Stimulated activated naive CD8-positive, alpha-beta T cell treated with anti-CD3 and anti-CD28 coated beads, Interleukin-15, amount 100 ng/mL, for 72 hours (primary cell): ENCODE results near the gene KLHL28.

Experiments used
- ATAC-seq: fragments of 150-1000 bp; cut with Tn5 transposase; 2 replicates; pipeline ENCODE4 v1.10.0; 2021; ENCODE audit warnings: mild to moderate bottlenecking, moderate library complexity
- DNase-seq, 2 donors: peaks; one replicate each; pipeline ENCODE4 v3.0.0; 2021 to 2022
- H3K27ac Mint-ChIP-seq, 2 donors: one replicate each; pipeline ENCODE4 v1.8.0; 2022; ENCODE audit warnings: mild to moderate bottlenecking in 2 of 2, mixed read lengths in 2 of 2, moderate library complexity in 2 of 2
- H3K27me3 Mint-ChIP-seq: one replicate; pipeline ENCODE4 v1.8.0; 2022; ENCODE audit warnings: mixed read lengths
- H3K4me1 Mint-ChIP-seq: one replicate; pipeline ENCODE4 v1.8.0; 2022; ENCODE audit warnings: mild to moderate bottlenecking, mixed read lengths
- H3K4me3 Mint-ChIP-seq, 2 donors: one replicate each; pipeline ENCODE4 v1.8.0; 2022; ENCODE audit warnings: mild to moderate bottlenecking in 2 of 2, mixed read lengths in 2 of 2, moderate library complexity in 1 of 2
- H3K9me3 Mint-ChIP-seq, 2 donors: one replicate each; pipeline ENCODE4 v1.8.0; 2022; ENCODE audit warnings: mixed read lengths in 2 of 2

The KLHL28 gene, protein sequence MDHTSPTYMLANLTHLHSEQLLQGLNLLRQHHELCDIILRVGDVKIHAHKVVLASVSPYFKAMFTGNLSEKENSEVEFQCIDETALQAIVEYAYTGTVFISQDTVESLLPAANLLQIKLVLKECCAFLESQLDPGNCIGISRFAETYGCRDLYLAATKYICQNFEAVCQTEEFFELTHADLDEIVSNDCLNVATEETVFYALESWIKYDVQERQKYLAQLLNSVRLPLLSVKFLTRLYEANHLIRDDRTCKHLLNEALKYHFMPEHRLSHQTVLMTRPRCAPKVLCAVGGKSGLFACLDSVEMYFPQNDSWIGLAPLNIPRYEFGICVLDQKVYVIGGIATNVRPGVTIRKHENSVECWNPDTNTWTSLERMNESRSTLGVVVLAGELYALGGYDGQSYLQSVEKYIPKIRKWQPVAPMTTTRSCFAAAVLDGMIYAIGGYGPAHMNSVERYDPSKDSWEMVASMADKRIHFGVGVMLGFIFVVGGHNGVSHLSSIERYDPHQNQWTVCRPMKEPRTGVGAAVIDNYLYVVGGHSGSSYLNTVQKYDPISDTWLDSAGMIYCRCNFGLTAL

DNA sequence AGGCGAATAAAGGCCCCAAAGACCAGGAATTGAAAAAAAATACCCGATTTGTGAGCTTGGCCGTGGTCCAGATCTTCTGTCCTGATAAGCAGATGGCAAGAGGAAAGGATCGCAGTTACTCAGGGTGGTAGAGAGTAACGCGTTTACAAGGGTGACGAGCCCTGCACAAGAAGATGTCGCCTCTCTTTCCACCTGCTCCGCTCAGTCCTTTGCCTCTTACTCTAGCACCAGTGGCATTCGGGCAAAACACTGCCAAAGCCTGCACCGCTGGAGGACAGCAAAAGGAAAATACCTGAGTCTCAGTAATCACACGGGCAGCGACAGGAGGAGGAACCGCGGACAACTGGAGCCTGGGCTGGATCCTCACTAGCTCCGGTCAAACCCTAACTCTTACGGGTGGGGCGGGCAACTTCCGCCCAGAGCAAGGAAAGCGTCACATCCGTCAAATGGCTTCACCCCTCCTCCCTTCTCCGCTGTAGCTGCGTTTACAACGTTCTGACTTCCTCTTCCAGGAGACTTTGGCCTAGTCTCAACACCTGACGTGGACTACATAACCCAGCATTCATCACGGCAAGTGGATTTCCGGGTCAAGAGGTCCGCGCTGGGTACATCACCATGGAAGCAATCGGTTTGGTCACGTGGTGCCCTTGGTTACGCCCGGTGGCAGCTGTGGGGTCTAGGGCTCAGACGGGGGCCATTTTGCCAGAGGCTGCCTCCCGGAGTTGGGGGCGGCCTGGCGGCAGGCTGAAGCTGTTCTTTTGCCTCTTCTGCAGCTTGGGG lies at the start of gene KLHL28, which contains the start of gene TOGARAM1:
KLHL28 (minus strand) TSS at position 394 of the 780 bp plus-strand sequence. CDS start 16,019 bp downstream, outside the sequence.
TOGARAM1 (plus strand) TSS at position 637 of the 780 bp plus-strand sequence. CDS start 232 bp downstream, outside the sequence.
- no peaks in the 10 kb centered on the region for H3K27me3 Mint-ChIP-seq
- ATAC-seq, result peak; percentile 95
- peaks cover 45% of the 10 kb centered on the region for H3K4me1 Mint-ChIP-seq

DNA sequence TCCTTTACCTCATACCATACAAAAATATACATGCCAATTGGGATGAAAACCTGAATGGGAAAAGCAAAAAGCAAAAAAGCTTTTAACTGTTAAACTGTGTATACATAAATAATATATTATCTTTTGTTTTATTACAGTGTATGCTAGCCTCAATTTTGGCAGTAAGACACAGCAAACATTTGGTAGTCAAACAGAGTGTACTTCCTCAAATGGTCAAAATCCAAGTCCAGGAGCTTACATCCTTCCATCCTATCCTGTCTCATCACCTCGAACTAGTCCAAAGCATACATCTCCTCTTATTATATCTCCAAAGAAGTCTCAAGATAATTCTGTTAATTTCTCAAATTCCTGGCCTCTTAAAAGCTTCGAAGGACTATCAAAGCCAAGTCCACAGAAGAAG lies 42.2 kb upstream of the KLHL28 start:
- Mint-ChIP-seq H3K27ac (no peak overlapping the region), H3K4me3 (no peak overlapping the region), H3K9me3 (no peaks in the 10 kb centered on the region), H3K27me3 (no peaks in the 10 kb centered on the region), H3K4me1 (no peaks in the 10 kb centered on the region)
- DNase-seq (no peak), ATAC-seq (no peak)

More for the DNA sequence above, at the start of gene KLHL28, which contains the start of gene TOGARAM1:
- peak; percentile 91 to 97 for DNase-seq
- Mint-ChIP-seq H3K27ac (peak within 1 kb of the TSS in 1 of 2 donors; percentile 41), H3K9me3 (no peaks in the 10 kb centered on the region), H3K4me3 (no peak within 1 kb of the TSS)

DNA sequence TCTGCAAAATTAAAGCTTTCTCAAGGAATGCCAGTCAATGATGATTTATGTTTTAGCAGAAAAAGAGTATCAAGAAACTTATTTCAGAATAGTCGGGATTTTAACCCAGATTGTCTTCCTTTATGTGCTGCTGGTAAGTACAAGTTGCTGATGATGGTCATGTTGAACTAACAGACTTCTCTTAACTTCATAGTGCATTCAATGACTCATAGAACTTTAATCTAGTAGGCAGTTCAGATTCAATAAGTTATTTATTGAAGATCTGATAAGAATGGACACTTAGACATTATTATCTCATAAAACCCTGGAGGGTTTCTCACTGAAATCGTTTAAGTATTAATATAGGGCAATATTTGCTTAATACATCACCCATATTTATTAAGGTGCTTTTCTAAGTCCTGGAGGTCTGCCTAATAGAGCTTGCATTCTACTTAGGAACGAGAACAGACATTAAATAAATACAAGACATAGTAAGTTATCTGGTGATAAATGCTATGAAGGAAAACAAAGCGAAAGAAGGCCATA lies 34.1 kb upstream of the KLHL28 start:
- H3K9me3 Mint-ChIP-seq, result no peaks in the 10 kb centered on the region
- ATAC-seq, result no peak
- no peak overlapping the region for H3K27ac Mint-ChIP-seq
- H3K27me3 Mint-ChIP-seq, result no peaks in the 10 kb centered on the region
- DNase-seq, result no peak
- no peak overlapping the region for H3K4me3 Mint-ChIP-seq
- H3K4me1 Mint-ChIP-seq, result no peaks in the 10 kb centered on the region

DNA sequence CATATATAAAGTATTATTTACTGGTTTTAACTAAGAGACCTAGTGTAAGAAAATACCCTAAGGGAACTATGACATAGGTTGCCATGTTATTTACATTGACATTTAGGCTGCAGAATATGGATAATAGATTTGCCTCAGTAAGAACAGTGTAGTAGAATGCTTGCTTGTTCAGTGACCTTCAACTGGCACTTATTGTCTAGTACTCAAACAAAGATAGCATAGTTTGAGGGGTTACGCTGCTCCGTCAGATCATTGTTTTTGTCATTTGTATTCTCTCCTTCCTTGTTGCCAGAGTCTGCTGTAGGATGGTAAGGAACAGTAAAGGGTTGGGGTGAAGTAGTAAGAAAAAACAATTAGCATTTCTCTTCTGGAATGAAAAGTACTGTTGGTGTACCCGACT lies 33.4 kb upstream of the KLHL28 start:
- H3K4me1 Mint-ChIP-seq, result no peaks in the 10 kb centered on the region
- H3K27me3 Mint-ChIP-seq, result no peaks in the 10 kb centered on the region
- ATAC-seq (no peak), DNase-seq (no peak)
- H3K27ac Mint-ChIP-seq, result peak overlapping the region in 1 of 2 donors; percentile 38
- H3K4me3 Mint-ChIP-seq, result no peak overlapping the region
- H3K9me3 Mint-ChIP-seq, result no peaks in the 10 kb centered on the region

DNA sequence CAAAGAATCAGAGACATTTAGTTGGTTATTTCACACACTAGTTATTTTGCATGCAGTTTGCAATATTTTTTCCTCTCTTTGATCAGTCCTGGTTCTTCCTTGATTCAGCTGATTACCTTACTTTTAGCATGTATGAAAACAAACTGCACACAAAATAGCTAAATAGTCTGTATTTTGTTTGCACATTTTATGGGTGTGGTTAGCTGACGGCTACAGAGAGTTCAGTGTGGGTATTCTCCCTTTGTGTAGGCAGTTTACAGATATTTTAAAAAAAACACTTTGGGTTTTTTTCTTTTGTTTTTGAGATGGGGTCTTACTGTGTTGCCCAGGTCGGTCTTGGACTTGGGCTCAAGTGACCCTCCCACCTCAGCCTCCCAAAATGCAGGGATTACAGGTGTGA lies 28.8 kb upstream of the KLHL28 start:
- Mint-ChIP-seq H3K27ac (no peak overlapping the region), H3K4me3 (no peak overlapping the region), H3K4me1 (no peaks in the 10 kb centered on the region), H3K9me3 (no peaks in the 10 kb centered on the region), H3K27me3 (no peaks in the 10 kb centered on the region)
- DNase-seq (no peak), ATAC-seq (no peak)

DNA sequence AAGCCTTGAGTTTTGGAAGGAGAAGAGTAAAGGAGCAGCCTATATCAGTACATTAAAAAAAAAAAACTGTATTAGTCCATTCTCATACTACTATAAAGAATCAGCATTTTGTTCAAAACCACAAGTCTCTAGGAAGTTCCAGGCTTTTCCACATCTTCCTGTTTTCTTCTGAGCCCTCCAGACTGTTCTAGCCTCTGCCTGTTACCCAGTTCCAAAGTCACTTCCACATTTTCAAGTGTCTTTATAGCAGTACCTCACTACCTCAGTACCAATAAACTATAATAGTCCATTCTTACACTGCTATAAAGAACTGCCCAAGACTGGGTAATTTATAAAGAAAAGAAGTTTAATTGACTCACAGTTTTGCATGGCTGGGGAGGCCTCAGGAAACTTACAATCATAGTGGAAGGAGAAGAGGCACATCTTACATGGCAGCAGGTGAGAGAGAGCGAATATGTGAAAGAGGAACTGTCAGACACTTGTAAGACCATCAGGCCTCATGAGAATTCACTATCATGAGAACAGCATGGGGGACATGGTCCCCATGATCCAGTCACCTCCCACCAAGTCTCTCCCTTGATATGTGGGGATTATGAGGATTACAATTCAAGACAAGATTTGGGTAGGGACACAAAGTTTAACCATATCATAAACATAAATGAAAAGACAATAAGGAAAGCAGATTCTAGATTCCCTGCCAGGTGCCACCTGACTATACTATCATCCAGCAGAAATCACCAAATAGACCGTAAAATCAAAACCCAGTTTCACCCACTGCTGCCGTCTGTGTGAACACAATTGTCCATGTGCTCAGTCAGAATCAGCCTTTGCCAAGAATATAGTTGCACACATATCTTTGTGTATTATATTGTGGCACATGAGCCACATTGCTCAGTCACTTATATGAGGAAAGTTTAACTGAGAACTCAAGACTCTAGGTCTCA lies 28.0 kb upstream of the KLHL28 start:
- H3K27me3 Mint-ChIP-seq, result no peaks in the 10 kb centered on the region
- ATAC-seq (no peak), DNase-seq (no peak)
- no peaks in the 10 kb centered on the region for H3K9me3 Mint-ChIP-seq
- H3K4me1 Mint-ChIP-seq, result no peaks in the 10 kb centered on the region
- H3K27ac Mint-ChIP-seq, result no peak overlapping the region
- no peak overlapping the region for H3K4me3 Mint-ChIP-seq

DNA sequence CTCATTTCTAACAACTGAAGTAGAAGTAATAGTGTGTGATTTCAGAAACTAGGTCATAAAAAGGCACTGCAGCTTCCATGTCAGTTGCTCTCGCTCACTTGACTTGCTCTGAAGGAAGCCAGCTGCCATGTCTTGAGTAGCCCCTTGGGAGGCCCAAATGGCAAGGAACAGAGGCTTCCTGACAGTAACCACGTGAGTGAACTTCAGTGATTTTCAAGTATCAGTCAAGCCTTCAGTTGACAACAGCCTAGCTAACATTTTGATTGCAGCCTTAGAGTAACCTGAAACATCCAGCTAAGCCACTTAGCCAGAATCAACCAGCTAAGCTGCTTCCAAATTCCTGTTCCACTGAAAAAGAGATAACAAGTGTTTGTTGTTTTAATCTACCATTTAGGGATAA lies 26.9 kb upstream of the KLHL28 start:
- H3K27ac Mint-ChIP-seq, result no peak overlapping the region
- H3K9me3 Mint-ChIP-seq, result no peaks in the 10 kb centered on the region
- H3K27me3 Mint-ChIP-seq, result no peaks in the 10 kb centered on the region
- no peak overlapping the region for H3K4me3 Mint-ChIP-seq
- DNase-seq, result no peak
- no peaks in the 10 kb centered on the region for H3K4me1 Mint-ChIP-seq
- ATAC-seq, result no peak

DNA sequence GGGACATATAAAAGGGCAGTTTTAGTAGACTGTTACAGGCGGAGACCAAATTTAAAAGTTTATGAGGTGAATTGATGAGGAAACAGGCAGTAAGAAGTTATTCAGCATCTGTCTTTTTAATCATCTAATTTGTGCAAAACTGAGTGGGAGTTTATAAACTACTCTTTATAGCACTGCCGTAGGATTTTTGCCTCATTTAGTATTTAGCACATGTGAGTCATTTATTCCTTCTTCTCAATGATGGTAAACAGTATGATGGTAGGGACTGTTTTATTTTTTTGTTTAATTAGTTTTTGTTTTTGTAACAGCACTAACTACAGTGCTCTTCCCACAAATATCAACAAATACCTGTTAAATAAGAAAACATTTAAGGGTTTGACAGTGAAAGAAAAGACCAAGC lies 20.8 kb upstream of the KLHL28 start:
- no peak for DNase-seq
- H3K9me3 Mint-ChIP-seq, result no peaks in the 10 kb centered on the region
- H3K4me3 Mint-ChIP-seq, result no peak overlapping the region
- ATAC-seq, result peak; percentile 50
- no peak overlapping the region for H3K27ac Mint-ChIP-seq
- H3K4me1 Mint-ChIP-seq, result peaks cover 31% of the 10 kb centered on the region
- H3K27me3 Mint-ChIP-seq, result no peaks in the 10 kb centered on the region

DNA sequence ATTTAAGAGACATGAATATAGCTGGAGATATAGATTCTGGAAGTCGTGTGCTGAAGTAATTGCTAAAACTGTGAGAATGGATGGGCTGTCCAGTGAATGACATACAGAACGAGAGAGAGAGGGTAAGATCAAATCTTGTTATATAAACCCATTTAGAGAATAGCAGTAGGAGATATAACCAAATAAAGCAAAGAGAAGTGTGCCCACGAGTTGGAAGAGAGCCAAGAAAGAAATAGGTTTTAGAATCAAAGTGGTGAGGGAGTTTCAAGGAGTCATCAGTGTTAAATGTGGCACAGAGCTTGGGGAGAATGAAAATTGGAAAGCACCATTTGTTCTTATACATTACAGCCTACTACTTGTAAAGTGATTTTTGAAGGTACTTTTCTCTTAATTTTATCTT lies 19.5 kb upstream of the KLHL28 start:
- peak overlapping the region in 1 of 2 donors; percentile 1 for H3K27ac Mint-ChIP-seq
- peaks cover 31% of the 10 kb centered on the region for H3K4me1 Mint-ChIP-seq
- no peak overlapping the region for H3K4me3 Mint-ChIP-seq
- DNase-seq (no peak), ATAC-seq (peak; percentile 48)
- H3K27me3 Mint-ChIP-seq, result no peaks in the 10 kb centered on the region
- no peaks in the 10 kb centered on the region for H3K9me3 Mint-ChIP-seq

DNA sequence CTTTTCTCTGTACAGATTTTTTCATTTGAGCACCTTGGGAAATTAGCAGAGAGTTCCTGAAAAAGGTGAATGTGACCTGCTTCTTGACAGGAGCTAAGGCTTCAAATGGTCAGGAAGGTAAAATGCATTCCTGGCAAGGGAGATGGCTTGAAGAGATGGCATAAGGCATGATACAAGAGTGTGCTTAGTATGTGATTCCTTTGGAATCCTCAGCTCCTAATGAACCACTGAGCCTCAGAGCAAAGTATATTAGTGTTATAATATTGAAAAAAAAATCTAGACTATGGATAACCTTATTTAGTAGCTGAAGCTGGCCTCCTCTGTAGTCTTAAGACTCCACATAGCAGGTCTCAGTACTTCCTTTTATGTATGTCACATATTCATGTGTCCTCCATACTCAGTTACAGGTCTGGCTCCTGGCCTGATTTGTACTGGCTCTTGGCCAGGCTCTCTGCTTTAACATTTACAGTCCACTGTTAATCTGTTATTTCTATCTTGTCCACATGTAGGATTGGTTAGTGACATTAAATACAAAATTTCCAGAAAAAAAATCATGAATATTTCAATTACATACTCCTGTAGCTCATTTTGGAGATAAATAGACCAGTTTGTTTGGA lies 18.1 kb upstream of the KLHL28 start:
- Mint-ChIP-seq H3K27ac (no peak overlapping the region), H3K4me1 (peaks cover 31% of the 10 kb centered on the region), H3K9me3 (no peaks in the 10 kb centered on the region), H3K27me3 (no peaks in the 10 kb centered on the region), H3K4me3 (no peak overlapping the region)
- no peak for ATAC-seq
- DNase-seq, result no peak

DNA sequence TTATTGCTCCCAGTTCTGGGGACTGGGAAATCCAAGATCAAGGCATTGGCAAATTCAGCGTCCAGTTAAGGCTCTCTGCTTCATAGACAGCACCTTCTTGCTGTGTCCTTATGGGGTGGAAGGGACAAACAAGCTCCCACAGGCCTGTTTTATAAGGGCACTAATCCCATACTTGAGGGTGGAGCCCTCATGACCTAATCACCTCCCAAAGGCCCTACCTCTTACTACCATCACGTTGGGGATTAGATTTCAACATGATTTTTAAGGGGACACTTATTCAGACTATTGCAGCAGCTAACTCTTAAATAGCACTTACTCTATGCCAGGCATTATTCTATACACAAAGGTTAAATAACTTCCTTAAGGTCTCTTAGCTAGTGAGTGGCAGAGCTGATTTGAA lies 17.5 kb upstream of the KLHL28 start:
- Mint-ChIP-seq H3K27me3 (no peaks in the 10 kb centered on the region), H3K9me3 (no peaks in the 10 kb centered on the region)

DNA sequence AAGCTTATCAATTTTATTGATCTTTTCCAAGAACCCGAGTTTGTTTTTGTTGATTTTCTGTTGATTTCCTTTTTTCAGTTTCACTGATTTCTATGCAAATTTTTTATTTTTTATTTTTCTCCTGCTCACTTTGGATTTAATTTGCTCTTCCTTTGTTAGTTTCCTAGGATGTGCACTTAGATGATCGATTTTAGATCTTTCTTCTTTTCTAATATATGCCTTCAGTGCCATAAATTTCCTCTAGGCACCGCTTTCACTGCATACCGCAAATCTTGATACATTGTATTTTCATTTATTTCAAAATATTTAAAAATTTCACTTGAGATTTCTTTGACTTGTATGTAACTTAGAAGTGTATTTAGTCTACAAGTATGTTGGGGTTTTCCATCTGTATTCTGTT lies 9.7 kb upstream of the KLHL28 start:
- Mint-ChIP-seq H3K27me3 (no peaks in the 10 kb centered on the region), H3K4me3 (no peak overlapping the region), H3K4me1 (peaks cover 65% of the 10 kb centered on the region), H3K9me3 (peaks cover 23 to 36% of the 10 kb centered on the region in 2 donors), H3K27ac (no peak overlapping the region)
- ATAC-seq (no peak), DNase-seq (no peak)

More for the DNA sequence above, 17.5 kb upstream of the KLHL28 start:
- ATAC-seq (no peak), DNase-seq (no peak)
- H3K4me1 Mint-ChIP-seq, result peaks cover 32% of the 10 kb centered on the region
- H3K4me3 Mint-ChIP-seq, result no peak overlapping the region
- no peak overlapping the region for H3K27ac Mint-ChIP-seq

DNA sequence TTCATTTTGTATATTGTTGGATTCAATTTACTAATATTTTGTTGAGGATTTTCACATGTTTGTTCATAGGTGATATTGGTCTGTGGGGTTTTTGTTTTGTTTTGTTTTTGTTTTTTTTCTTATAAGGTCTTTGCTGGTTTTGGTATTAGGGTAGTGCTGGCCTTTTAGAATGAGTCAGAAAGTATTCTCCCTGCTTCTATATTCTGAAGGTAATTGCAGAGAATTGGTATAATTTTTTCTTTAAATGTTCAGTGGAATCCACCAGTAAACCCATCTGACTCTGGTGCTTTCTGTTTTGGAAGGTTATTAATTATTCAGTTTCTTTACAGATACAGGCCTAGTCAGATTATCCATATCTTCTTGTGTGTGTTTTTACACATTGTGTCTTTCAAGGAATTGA lies 9.2 kb upstream of the KLHL28 start:
- Mint-ChIP-seq H3K4me1 (peaks cover 65% of the 10 kb centered on the region), H3K4me3 (no peak overlapping the region), H3K9me3 (peaks cover 23 to 36% of the 10 kb centered on the region in 2 donors)

DNA sequence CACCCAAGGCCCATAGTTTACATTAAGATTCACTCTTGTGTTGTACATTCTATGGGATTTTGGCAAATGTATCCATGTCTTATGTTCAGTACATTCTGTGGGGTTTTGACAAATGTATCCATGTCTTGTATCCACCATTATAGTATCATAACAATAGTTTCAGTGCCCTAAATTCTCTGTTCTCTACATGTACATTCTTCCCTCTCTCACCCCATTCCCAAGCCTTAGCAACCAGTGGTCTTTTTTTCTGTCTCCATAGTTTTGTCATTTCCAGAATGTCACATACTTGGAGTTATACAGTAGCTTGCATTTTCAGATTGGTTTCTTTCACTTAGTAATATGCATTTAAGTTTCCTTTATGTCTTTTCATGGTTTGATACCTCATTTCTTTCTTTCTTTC lies 7.0 kb upstream of the KLHL28 start:
- ATAC-seq, result no peak
- peaks cover 23 to 36% of the 10 kb centered on the region in 2 donors for H3K9me3 Mint-ChIP-seq

More for the DNA sequence above, 9.2 kb upstream of the KLHL28 start:
- Mint-ChIP-seq H3K27ac (no peak overlapping the region), H3K27me3 (no peaks in the 10 kb centered on the region)
- DNase-seq (no peak), ATAC-seq (no peak)

More for the DNA sequence above, 7.0 kb upstream of the KLHL28 start:
- no peak overlapping the region for H3K27ac Mint-ChIP-seq
- H3K27me3 Mint-ChIP-seq, result no peaks in the 10 kb centered on the region
- H3K4me1 Mint-ChIP-seq, result peaks cover 73% of the 10 kb centered on the region
- DNase-seq, result no peak
- H3K4me3 Mint-ChIP-seq, result peak overlapping the region; percentile 6 to 41
